Measurements from ENCODE around the gene GRIK4.

GRIK4 gene

DNA sequence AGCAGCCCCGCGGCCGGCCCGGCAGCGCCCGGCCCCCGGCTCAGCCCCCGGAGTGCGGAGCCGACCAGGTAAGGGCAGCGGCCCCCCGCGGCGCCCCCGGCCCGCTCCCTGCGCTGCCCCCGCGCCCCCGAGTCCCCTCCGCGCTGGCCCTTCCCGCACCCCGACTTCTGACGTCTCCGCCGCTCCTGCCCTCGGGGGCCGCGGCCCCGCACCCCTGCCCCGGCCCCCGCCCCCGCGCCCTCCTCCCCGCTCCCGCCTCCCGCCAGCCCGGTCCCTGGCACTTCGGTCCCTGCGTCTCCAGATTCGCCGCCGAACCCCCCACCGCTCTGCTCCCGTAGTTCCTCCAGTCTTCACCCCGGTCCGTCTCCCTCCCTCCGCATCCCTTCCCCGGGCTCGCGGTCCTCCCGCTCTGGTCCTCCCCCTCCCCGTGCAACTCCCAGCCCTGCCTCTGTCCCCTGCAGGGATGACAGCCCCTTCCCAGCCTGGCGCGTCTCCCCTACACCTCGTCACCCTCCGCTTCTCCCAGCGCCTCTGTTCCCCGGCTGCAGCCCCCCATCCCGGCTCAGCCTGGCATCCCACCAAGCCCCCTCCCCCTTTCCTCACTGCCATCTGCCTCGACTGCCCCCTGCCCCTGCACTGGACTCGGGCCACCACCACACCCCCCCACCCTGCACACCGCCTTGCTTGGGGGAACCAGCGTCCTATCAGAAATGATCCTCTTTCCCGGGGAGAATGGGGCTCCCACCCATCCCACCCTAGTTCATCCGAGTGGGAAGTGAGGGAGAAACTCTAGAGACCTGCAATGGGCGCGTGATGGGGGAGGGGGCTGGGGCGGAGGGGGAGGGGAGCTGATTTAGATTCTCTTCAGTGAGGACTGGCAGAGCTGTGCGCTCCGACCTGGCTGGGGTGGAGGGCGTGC, 531 bp downstream of the GRIK4 start:
- no peak for DNase-seq

DNA sequence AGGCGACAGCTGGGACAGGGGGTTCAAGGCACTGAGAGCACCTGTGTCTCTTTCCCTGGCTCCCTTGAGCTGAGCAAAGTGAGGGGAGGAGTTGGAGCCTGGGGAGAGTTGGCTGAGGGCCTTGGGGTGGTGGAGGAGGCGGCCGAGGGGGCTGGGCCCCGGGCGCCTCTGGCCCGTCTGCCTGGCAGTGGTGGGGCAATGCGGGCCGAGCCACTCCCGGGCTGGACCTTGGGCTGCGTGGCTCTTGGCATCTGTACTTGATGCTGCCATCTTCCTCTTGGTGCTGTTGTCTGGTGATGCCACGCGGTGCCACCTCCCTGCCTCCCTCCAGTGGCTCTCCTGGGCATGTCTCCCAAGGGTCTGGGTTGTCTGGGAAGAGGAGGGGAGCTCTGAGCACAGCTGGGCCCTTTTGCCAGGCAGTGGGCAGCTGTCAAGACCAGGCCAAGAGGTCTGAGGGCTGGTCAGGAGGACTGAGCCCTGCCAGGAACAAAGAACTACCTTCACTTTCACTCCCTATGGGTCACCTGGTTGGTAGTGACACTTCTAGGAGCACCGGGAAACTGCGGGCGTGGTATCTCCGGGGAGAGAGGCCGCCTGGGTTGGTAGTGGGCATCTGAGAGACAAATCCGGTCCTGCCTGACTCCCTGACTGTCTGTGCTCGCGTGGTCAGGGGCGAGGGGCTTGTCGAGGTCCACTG, 1.3 kb downstream of the GRIK4 start:
- DNase-seq = no peak

DNA sequence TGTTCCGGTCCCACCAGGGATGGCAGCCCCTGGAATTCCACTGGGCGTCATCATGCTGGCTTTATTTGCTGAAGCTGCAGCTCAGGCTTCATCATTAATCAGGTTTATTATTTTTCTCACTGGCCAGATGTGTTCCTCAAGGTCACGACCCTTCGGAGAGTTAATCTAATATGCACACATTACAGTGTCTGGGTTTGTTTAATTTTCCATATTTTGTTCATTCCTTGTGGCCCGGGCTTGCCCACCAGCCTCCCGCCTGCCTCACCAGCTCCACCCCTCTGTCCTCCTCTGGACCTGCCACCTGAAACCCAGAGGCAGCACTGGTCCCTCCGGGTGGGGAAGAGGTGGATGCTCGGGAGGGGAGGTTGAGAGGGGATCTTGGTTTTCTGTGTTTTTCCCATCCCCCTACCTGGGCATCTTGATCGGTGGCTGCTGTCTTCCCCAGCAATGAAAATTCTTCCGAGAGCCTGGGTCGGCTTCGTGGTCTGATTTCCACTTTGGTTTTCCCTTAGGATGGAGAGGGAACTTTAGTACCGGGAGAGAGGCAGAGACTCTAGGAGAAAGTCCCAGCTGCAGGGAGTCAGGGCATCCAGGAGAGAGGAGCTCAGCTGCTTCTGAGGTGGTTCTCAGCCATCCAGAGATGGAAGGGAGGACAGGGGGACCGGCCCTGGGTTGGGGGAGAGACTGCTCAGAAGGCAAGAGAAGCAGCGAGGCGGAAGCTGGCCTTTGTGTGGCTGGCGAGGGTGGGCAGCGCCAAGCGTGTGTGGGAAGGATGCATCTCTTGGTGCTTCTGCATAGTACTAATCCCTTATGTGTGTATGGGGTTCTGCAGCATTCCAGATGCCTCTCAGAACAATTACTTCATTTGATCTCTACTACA, 2.1 kb downstream of the GRIK4 start:
- no peak for DNase-seq

DNA sequence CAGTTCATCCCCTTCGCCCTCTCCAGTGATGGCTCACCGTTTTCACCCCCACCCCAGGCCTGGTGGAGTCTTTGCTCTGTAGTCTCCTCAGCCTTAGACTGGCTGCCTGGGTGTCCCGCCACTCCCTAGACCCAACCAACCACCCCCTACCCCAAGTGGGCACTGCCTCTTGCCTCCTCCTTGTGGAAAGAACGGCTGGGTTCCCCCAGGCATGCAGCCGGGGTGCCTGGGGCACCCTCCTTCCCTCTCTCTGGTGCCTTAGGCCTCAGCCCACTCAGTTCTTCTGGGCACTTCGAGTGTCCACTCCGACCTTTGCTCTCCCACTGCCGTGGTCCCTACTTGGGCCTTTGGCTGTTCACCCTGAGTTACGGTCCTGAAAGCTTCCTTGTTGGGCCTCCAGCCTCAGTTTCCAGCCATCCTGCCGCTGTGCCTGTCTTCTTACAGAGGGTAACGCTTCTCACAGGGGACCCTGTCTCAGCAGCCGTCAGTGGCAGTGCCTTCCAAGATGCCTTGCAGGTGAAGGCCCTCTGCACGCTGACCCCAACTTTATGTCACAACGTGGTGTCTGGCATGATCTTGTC, 3.1 kb downstream of the GRIK4 start:
- DNase-seq = no peak

DNA sequence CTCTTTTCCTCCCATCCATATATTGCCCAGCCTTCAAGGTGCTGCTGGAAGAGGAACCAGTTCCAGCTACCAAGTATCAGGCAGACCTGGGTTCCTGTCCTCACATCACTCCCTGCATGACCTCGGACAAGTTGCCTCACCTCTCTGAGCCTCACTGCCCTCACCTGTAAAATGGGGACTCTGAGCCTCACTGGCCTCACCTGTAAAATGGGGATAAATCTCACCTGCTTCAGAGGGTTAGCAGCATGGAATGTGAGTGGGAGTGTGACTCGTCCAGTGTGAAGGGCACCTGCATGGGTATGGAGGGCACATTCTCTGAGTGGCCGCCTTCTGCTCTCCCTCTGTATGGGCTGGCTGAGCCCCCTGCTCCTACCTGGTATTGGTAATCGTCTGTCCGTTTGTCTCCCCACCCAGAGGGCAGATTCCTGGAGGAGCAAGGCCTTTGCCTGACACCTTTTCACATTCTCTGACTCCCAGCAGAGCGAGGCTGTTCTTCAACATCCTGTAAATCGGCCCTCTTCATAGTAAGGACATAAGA, 3.7 kb downstream of the GRIK4 start:
- DNase-seq = no peak

DNA sequence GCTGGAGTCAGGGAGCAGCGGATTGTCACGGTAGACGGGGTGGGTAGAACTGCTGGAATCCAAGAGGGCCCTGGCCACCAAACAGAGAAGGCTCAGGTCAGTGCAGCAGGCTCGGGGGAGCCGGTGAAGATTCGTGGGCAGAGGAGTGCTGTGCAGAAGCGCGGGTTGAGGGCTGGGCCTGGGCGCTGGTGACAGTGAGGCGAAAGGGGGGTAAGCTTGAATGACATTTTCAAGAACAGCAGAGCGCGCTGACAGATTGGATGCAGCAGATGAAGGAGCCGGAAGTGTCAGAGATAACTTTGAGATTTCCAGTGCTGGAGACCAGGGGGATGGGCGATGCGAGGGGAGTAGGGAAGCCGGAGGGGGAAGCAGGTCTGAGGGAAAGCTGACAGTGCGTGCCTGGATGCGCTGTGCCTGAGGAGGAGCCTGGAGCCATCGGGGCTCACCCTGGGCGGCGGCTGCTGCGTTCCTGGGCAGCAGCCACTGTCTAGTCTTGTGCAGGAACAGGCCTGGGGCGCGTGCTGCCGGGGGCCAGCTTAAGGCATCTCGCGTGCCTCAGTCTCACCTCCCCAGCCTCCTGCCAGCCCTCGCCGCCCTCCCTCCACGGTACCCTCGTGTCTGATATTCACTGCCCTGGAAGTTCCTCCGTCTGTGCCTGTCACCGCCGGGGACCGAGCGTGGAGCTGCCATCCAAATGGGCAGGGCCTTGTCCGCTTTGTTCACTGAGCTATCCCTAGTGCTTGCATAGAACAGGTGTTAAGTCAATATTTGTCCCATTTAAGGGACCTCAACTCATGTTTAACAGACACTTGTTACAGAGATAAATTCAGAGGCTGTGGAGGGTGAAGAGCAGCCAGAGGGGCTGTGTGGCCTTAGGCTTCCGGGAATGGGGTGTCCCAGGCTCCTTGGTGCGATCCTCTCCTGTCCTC, 5.2 kb downstream of the GRIK4 start:
- no peak for DNase-seq

DNA sequence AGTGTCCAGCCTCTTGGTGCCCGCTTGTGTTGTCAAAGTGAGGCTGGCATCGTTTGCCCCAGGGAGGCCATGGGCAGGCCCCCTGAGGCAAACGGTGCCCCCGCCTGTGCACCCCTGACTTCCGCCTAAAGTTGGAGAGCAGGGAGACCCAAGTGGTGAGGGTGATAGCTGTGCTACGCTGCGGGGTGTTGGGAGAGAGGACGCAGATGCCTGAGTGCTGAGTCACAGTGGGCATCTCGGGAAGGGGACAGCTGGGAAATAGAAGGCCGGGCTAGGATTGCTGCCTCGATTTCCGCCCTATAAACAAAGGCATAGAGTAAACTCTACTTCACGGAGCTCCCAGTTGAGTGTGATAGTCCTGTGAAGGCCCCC, 5.8 kb downstream of the GRIK4 start:
- DNase-seq = no peak

DNA sequence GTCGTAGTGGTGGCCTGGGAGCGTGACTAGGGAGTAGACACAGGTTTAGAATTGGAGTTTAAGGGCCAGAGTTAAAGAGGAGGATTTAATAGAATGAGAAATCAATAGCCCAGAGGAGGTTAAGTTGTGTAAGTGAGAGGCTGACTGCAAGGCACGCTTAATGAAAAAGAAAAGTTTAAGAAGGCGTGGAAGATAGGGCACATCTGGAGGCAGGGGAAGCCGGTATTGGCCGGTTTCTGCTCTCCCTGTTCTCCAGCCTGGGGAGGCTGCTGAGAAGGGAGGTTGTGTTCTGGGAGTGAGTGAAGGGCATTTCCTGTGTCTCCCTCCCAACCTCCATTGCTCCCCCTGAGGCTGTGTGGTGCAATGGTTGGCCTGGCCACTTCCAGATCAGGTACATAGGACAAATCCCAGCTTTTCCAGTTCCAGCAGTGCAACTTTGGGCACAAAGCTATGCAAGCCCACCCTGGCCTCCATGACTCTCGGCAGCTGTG, 6.3 kb downstream of the GRIK4 start:
- no peak for DNase-seq

DNA sequence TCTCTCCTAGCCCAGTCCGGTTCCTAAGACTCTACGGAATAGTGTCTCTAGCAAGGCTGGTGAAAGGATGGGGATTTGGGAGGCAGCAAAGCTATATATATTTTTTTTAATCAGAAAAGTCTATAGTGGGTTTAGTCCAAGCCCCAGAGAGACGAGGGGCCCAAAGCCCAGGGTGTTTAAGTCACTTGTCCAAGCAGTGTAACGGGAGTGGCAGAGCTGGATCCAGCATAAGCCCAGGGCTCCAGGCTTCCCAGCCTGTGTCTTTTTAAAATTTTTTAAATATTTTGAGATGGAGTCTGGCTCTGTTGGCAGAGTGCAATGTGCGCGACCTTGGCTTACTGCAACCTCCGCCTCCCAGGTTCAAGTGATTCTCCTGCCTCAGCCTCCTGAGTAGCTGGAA, 6.8 kb downstream of the GRIK4 start:
- no peak for DNase-seq

DNA sequence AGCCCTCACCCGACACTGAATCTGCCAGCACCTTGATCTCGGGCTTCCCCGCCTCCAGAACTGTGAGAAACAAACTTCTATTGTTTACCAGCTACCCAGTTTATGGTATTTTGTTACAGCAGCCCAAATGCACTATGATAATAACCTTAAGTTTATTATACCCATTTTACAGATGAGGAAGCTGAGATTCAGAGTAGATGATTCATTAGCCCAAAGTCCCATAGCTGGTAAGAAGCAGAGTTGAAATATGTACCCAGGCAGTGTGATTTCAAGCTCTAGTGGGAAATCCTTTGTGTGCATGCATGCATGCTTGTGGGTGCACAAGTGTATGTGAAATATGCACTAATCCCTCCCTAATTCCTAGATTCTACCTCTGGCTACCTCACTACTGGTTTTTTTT, 7.9 kb downstream of the GRIK4 start:
- DNase-seq = no peak

DNA sequence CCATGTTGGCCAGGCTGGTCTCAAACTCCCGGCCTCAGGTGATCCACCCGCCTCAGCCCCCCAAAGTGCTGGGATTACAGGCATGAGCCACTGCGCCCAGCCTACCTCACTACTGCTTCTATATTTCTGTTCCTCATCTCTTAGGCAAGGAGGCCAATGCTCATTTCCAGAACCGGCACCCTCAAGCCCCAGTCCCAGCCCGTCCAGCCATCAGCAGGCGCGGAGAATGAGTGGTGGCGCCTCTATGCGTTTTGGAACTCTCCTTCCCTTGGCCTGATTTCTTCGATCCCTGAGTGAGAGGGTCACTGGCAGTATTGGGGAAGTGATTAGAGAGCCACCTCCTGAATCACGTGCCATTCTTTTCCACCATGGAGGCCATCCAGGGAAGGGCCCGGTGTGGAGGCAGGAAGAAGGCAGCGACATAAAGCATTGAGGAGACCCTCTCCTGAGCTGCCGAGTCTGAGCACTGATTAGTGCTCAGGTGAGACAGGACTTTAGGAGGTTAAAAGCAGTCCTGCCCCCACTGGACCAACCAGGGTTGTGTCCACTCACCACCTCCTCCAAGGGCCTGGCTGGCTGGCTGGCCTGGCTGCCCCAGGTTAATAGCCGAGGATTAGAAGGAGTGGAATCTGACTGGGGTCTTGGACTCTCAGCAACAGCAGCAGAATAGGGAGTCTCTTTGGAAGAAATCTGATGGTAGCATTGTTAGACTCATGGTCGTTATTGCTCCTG, 8.7 kb downstream of the GRIK4 start:
- DNase-seq = no peak

DNA sequence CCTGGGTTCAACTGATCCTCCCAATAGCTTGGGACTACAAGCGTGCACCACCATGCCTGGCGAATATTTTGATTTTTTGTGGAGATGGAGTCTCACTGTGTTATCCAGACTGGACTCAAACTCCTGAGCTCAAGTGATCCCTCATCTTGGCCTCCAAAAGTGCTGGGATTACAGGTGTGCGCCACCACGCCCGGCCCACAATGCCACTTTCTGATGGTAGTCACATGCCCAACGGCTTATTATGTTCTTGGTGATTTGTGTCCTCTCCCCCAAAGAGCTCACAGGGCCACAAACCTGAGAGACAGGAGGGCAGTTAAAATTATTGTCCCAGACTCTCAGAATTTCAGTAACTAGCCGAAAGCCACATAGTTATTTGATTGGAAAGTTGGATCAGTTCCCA, 9.6 kb downstream of the GRIK4 start:
- no peak for DNase-seq

DNA sequence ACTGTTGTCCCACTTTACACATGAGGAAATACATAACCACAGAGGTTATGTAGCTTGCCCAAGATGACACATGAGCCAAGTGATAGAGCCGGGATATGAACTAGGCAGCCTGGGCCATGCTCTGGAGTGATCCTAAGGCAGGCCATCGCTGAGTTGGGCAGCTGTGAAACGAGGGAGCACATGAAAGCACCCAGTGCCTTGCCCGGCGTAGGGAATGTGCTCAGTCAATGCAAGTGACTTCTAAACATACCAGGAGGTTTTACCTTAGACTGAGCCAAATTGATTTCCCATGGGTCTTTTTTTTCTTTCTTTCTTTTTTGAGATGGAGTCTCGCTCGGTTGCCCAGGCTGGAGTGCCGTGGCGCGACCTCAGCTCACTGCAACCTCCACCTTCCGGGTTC, 10.5 kb downstream of the GRIK4 start:
- DNase-seq = no peak

DNA sequence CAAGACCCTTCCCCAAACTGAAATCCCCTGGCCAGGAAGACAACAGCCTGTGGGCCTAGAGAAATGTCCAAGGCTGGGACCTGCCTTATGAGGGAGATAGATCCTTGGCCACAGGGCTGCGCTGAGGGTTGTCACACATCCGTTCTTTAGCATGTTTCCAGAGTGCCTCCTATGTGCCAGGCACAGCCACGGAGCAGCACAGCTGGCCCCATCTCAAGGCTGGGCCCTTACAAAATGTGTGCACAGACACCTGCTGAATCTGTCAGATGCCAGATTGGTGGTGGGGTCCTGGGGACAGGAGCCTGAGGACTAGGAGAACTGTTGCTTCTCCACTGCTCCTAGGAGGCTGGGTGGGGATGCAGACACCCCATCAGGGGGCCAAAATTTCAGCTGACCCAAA, 11.2 kb downstream of the GRIK4 start:
- DNase-seq = no peak

DNA sequence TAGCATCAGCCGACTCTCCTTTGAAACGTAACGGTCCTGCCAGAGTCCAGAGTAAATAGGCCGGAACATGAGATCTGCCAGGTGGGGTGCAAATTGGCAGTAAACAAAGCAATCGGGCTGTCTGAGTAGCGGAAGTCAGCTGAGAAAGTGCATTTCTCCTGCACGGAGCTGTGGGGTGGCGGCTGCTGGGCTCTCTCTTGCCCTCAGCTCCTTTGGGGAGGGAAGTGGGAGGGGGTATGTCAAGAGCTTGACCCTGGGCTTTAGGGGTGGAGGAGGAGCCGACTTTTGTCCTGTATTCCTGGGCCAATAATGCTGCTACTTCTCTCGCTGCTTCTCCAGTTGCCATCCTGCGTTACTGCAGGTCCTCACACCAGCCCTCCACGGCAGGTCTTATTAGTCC, 11.6 kb downstream of the GRIK4 start:
- peak; percentile 31 for DNase-seq

DNA sequence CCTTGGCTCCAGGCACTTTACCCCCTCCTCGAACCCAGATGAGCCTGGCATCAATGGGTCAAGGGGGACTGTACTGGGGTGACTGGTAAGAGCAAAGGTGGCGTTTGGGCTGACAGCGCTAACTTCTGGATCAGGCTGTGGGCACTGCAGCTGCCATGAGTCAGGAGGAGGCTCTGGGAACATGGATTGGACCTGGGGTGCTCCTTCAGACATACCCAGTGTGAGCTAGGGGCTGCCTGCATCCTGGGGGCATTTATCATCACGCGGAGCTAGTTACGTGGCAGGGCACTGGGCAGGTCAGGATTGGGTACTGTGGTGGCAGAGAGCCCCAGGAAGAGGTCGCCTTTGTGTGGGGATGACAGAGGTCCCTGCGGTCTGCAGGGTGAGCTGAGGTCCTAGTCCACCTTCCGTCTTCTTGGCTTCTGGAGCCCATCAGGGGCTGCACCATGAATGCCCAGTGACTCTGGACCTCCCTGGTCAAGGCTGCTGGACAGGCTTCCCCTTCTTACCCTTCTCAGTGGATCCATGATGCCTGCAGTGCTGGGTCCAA, 13.1 kb downstream of the GRIK4 start:
- DNase-seq = no peak

DNA sequence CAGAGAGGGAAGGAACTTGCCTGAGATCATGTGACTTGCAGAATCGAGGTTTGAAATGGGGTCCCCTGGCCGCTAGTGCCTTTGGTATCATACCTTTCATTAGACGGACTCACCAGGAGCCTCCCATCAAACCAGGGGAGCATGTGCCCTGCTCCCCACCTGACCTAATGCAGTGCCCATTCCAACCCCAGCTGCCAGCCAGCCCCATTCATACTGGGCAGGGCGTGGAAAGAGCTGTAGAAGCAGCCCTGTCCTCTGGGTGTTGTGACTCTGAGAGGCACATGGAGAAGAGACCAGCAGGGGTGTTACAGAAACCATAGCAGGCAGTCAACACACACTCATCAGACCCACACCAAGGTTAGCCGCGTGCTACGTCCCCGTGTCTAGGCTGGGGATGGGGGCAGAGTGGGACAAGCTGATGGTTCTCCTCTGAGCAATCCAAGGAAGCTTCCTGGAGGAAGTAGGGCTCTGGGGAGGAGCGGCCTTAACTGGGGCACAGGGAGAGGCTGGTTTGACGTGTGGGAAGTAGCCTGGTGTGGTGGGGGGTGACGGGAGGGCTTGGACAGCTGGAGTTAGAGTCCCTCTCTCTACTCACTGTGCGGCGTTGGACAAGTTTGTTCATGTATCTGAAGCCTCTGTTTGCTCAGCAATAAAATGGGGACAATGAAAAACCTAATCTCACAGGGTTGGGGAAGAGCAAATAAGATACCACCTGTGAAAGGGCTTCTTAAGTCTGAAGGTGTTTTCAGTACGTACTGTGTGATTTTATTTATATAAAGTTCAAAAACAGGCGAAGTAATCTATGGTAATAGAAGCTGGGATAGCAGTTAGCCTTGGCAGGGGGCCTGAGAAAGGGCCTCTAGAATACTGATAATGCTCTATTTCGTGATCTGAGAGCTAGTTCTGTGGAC, 14.0 kb downstream of the GRIK4 start:
- no peak for DNase-seq

DNA sequence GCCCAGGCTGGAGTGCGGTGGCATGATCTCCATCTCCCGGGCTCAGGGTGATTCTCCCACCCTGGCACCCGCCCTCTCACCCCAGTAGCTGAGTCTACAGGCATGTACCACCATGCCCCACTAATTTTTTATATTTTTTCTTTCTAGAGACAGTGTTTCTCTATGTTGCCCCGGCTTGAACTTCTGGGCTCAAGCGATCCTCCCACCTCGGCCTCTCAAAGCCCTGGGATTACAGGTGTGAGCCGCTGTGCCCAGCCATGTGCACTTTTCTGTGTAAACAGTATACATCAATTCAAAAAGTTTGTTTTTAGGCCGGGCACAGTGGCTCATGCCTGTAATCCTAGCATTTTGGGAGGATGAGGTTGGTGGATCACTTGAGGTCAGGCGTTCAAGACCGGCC, 14.7 kb downstream of the GRIK4 start:
- DNase-seq = no peak

DNA sequence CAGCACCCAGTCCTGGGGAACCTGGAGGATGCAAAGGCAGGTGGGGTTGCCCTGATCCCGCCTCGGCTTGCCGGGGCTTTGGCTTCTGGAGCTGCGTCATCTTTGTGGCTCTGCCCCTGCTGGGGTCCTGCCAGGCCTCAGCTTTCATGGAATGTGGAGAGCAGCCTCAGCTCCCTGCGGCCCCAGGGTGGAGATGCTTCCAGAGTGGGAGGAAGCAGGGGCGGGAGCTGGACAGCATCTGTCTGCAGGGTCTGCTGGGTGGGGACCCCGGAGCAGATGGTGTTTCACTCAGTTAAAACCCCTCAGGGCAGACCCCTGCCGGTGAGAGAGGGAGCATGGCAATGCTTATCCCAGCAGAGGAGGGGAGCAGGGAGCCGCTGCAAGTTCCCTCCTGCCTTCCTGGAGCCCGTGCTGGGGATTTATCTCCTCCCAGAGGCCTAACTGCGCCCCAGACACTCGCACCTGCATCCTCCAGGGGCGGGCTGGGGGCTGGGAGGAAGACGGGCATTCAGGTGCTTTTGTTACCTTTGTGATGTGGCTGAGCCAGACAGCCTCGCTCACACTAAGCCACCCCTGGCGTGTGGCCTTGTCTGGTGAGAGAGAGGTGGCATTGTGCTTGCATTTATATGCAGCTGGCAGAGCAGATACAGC, 15.7 kb downstream of the GRIK4 start:
- DNase-seq = no peak

All from NCI-H748 treated with DMSO at 0.1 percent for 48 hours (cell line).